Body of pancreas (tissue), 4 donors: Measurements from ENCODE around the gene PACS2. TPM values are rescaled to one million over a fixed set of nuclear protein-coding genes. Genes with fewer than 3 reads are reported as not detected.

Experiments
- ATAC-seq: fragments of 150-250 bp; one replicate; pipeline ENCODE4 v1.9.1; 2016
- DNase-seq, 4 donors: peaks; one replicate each; pipeline ENCODE4 v3.0.0-alpha.2; 2019
- H3K27ac ChIP-seq, 4 donors: fragments of 200-600 bp; sonication (generic); 1 replicate in 3 of 4; 2 replicates in 1 of 4; pipeline versions ENCODE4 v1.5.1 to v1.6.1; 2016 to 2019; ENCODE audit warnings: mild to moderate bottlenecking in 1 of 4, mixed read lengths in 1 of 4, moderate library complexity in 1 of 4
- H3K27me3 ChIP-seq, 2 donors: fragments of 200-600 bp; sonication (generic); one replicate each; pipeline ENCODE4 v1.6.0; 2016; ENCODE audit warnings: mild to moderate bottlenecking in 1 of 2
- H3K36me3 ChIP-seq, 2 donors: fragments of 200-600 bp; sonication (generic); replicated peaks in 1 of 2; 2 replicates each; pipeline ENCODE4 v1.5.1; 2016; ENCODE audit warnings: low read depth in 2 of 2; ENCODE audit not compliant: insufficient read depth in 1 of 2
- H3K4me1 ChIP-seq: fragments of 200-600 bp; sonication (generic); one replicate; pipeline ENCODE4 v1.6.0; 2016
- H3K4me3 ChIP-seq, 2 donors: fragments of 200-600 bp; sonication (generic); 1 replicate in 1 of 2; 2 replicates in 1 of 2; pipeline ENCODE4 v1.5.1; 2016 to 2019
- H3K9me3 ChIP-seq, 3 donors: fragments of 200-600 bp; sonication (generic); 1 replicate in 2 of 3; 2 replicates in 1 of 3; pipeline ENCODE4 v1.5.1; 2016
- POLR2A ChIP-seq, 3 donors: fragments of 450-650 bp; IDR thresholded peaks; one replicate each; pipeline ENCODE4 v1.6.1; 2016; ENCODE audit warnings: antibody characterized with exemption in 3 of 3, mild to moderate bottlenecking in 2 of 3
- WGBS, 2 donors: methylation state at CpG; one replicate each; pipeline ENCODE4 v1.1.5; 2017; 5-methylcytosine and 5-hydroxymethylcytosine counted together
- intact Hi-C: fragments of 100-400 bp; cut with DNase I; formaldehyde crosslinking; loops from one replicate; pipeline ENCODE4 v1.15.1; 2023
- total RNA-seq, 2 donors: library from RNA; depleted of rRNA; stranded (reverse); fragments of >200 nt; gene quantifications; one replicate each; pipeline ENCODE4 v1.1.0, GENCODE V29; 2016
- TF ChIP-seq, protein P1 (sequence below), 7 experiments: fragments of 450-650 bp in 4 of 7; fragments of 200-600 bp in 3 of 7; sonication (generic) in 3 of 7; IDR thresholded peaks; one replicate each; pipeline ENCODE4 v1.5.1; 2016 to 2019; ENCODE audit warnings: antibody characterized with exemption in 7 of 7

Gene PACS2
- total RNA-seq, 2 donors from 2014 or later, result 56.6 to 102 TPM

DNA sequence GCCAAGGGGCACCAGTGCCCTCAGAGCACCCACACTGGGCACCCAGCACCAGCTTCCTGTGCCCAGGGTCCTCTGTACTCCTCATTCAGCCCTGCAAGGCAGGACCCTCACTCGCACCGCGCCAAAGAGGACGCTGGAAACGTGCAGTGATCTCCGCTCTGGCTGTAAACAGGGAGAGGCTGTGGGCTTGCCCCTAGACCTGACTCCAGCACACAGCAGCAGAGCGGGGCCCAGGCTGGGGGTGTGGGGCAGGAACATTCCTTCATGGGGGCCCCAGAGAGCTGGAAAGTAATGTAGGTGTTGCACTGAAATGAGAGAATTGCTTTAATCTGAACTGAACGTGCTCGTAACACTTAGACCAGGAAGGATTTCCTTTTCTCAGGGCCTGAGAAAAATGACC, 8.8 kb upstream of the PACS2 start:
- TF ChIP-seq, protein P1, sequence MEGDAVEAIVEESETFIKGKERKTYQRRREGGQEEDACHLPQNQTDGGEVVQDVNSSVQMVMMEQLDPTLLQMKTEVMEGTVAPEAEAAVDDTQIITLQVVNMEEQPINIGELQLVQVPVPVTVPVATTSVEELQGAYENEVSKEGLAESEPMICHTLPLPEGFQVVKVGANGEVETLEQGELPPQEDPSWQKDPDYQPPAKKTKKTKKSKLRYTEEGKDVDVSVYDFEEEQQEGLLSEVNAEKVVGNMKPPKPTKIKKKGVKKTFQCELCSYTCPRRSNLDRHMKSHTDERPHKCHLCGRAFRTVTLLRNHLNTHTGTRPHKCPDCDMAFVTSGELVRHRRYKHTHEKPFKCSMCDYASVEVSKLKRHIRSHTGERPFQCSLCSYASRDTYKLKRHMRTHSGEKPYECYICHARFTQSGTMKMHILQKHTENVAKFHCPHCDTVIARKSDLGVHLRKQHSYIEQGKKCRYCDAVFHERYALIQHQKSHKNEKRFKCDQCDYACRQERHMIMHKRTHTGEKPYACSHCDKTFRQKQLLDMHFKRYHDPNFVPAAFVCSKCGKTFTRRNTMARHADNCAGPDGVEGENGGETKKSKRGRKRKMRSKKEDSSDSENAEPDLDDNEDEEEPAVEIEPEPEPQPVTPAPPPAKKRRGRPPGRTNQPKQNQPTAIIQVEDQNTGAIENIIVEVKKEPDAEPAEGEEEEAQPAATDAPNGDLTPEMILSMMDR (IDR thresholded peaks at IDR 0.05), result no peak
- no peak for TF ChIP-seq POLR2A (IDR thresholded peaks at IDR 0.05)
- ATAC-seq (no peak), DNase-seq (no peak)
- H3K27me3 ChIP-seq, result no peaks in the 10 kb centered on the region
- intact Hi-C loops, result no loop called here
- no peak overlapping the region for H3K27ac ChIP-seq
- WGBS, 2 donors, result 84 to 91% methylated on average over 3 to 6 of the region's 9 CpGs
- H3K4me1 ChIP-seq, result peaks cover 12% of the 10 kb centered on the region
- H3K9me3 ChIP-seq, result no peaks in the 10 kb centered on the region
- no peaks in the 10 kb centered on the region for H3K36me3 ChIP-seq
- no peak overlapping the region for H3K4me3 ChIP-seq

DNA sequence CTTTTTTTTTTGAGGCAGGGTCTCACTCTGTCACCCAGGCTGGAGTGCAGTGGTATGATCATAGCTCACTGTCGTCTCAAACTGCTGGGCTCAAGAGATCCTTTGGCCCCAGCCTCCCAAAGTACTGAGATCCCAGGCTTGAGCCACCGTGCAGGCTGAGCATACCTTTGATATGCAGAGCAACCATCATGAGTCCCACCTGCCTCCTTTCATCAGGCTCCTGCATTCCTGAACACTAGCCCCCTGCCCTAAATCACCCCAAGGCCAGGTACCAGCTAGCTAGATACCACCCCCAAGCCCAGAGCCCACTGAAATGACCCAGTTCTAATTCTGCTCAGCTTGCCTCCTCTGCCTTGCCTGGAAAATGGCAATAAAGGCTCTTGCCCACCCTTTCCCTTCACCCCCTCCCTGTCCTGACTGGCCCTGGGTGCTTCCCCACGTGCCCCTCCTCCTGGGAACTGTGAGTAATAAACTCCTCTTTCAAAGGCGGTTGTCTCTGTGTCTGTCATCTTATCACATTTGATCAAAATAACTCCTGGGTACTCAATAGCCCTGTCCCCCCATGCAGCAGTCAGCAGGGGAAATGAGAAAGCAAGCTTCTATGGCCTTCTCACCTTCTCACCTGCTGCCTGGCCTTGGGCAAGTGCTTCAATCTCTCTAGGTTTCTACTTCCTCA, 7.4 kb upstream of the PACS2 start:
- H3K9me3 ChIP-seq, result no peaks in the 10 kb centered on the region
- intact Hi-C loops, result no loop called here
- no peak overlapping the region for H3K4me3 ChIP-seq
- 89 to 92% methylated on average over 4 of the region's 4 CpGs for WGBS, 2 donors
- no peaks in the 10 kb centered on the region for H3K27me3 ChIP-seq
- TF ChIP-seq POLR2A (IDR thresholded peaks at IDR 0.05), result no peak
- TF ChIP-seq, protein P1 (IDR thresholded peaks at IDR 0.05), result no peak
- DNase-seq (no peak), ATAC-seq (no peak)
- no peak overlapping the region for H3K27ac ChIP-seq
- H3K36me3 ChIP-seq, result no peaks in the 10 kb centered on the region
- H3K4me1 ChIP-seq, result peaks cover 12% of the 10 kb centered on the region

DNA sequence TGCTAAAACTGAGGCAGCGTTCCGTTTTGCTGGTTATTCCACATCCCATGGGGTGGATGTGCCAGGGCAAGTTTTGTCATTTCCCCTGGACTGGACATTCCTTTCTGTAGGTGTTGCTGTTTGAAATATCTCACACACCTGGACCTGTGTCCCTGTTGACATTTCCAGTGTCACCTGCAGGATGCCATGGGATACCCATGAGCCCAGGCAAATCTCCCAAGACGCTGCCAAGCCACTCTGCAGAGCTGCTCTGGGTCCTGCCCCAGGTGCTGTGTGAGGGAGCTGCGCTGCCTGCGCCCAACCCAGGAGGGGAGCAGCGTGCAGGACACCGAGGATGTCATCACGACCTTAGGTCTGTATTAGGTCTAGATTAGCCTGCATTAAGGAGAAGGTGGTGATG, 5.2 kb upstream of the PACS2 start:
- WGBS, 2 donors, result 37 to 50% methylated on average over 8 of the region's 8 CpGs
- TF ChIP-seq, protein P1 (IDR thresholded peaks at IDR 0.05), result peak in 3 of 7 experiments; percentile 15 to 29 (median 26)
- no peak for TF ChIP-seq POLR2A (IDR thresholded peaks at IDR 0.05)
- H3K27ac ChIP-seq, result peak overlapping the region in 2 of 4 donors; percentile 23 to 28

DNA sequence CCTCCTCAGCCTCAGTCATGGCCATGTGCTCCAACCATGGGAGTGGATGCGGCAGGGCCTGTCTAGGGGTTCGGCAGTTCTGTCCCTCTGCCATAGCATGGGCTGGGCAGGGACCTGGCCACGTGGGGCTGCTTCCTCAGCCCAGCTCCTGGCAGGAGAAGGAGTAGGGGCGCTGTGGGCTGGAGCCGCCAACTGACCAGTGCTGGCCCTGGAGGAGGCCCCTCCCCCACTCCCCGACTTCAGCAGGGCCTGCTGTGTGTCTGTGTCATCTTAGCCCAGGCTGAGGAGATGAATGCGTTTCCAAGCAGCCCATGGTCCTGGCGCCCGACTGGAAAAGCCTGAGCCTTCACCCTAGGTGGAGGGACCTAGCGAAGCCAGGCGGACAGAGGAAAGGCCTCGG, 2.7 kb upstream of the PACS2 start:
- H3K4me3 ChIP-seq, result no peak overlapping the region
- no peaks in the 10 kb centered on the region for H3K36me3 ChIP-seq
- TF ChIP-seq POLR2A (IDR thresholded peaks at IDR 0.05), result no peak
- TF ChIP-seq, protein P1 (IDR thresholded peaks at IDR 0.05), result no peak
- H3K4me1 ChIP-seq, result peaks cover 37% of the 10 kb centered on the region
- peak overlapping the region in 3 of 4 donors; percentile 24 to 56 (median 27) for H3K27ac ChIP-seq
- intact Hi-C loops, result no loop called here
- H3K27me3 ChIP-seq, result no peaks in the 10 kb centered on the region
- WGBS, 2 donors, result 87 to 100% methylated on average over 3 to 12 of the region's 12 CpGs
- H3K9me3 ChIP-seq, result no peaks in the 10 kb centered on the region
- DNase-seq, result no peak
- ATAC-seq, result no peak

More for the DNA sequence above, 5.2 kb upstream of the PACS2 start:
- Histone ChIP-seq H3K36me3 (no peaks in the 10 kb centered on the region), H3K4me1 (peaks cover 21% of the 10 kb centered on the region), H3K4me3 (no peak overlapping the region), H3K9me3 (no peaks in the 10 kb centered on the region), H3K27me3 (no peaks in the 10 kb centered on the region)
- intact Hi-C loops, result no loop called here
- DNase-seq, result peak; percentile 48 to 78 (median 72)
- ATAC-seq, result peak; percentile 39

DNA sequence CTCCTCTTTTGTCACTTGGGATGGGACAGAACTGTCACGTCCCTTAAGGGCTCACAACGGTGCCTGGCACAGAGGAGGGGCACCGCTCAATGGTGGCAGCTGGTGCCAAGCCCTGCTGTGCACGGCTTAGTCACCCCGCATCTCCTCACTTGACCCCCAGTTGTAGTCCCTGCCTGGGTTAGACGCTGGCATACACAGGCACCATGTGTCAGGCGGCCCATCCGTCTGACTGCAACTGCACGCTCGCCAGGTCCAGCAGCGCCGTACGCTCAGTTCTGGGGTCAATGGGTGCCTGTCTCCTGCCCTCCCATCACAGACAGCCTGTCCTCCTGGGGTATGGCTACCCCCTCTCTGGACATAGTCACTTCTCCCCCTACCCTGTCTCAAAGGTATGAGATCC, 1.6 kb upstream of the PACS2 start:
- Histone ChIP-seq H3K27me3 (no peaks in the 10 kb centered on the region), H3K9me3 (no peaks in the 10 kb centered on the region), H3K27ac (no peak overlapping the region), H3K36me3 (no peaks in the 10 kb centered on the region), H3K4me1 (peaks cover 48% of the 10 kb centered on the region), H3K4me3 (no peak overlapping the region)
- TF ChIP-seq POLR2A (IDR thresholded peaks at IDR 0.05), result no peak
- TF ChIP-seq, protein P1 (IDR thresholded peaks at IDR 0.05), result no peak
- DNase-seq (no peak), ATAC-seq (no peak)
- intact Hi-C loops, result no loop called here
- 93% methylated on average over 13 of the region's 13 CpGs; no CpG with 5 or more reads in 1 of the 2 donors for WGBS, 2 donors
